Measurements from ENCODE around the gene ASCL4. TPM values are rescaled to one million over a fixed set of nuclear protein-coding genes. Genes with fewer than 3 reads are reported as not detected.

The ASCL4 gene
- not detected for total RNA-seq

GRCh38 chr12:107774349-107775029 lies at the start of gene ASCL4:
TSS of gene ASCL4 (plus strand) at chr12:107774704. CDS start at chr12:107775219, 515 bp downstream.

DNA sequence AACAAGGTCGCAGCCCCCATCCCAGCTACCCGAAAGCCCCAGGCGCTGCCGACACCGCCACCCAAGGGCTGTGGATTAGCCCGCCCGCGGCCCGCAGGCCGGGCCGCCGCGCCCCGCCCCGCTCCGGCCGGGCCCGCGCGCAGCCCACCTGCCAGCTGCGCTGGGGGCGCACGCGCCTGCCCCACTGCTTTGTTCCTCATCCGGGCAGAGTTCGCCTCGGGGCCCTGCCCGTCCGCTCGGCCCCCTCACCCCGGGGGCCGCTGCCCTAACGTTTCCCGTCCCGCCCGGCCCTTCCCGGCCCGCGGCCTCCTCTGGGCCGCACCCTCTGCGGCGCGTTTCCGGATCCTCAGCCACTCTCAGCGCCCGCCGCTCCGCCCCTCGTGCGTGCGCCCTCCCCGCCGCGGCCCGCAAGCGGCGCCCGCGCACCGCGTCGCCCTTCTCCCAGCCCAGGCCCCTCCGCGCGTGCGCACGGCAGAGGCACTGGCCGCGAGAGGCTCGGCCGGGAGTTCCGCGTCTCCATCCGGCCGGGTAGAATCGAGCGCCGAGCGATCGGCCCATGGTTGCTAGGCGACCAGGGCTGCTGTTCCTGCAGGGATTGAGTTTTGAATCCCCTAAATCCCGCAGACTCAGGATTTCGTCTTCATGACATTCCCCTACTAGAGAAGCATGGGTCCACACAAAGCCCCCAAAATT lies 13.5 kb upstream of the ASCL4 start, which contains the start of gene PRDM4:
Gene PRDM4 (minus strand): TSS at position 329 of the 693 bp plus-strand sequence. CDS start 622 bp downstream, outside the sequence.

Other genes starting within 250 kb of the ASCL4 start
- gene PWP1, start 88.9 kb upstream of the ASCL4 start, total RNA-seq, result 10 to 100 TPM; 35.7 to 41.5 TPM
- 10 to 100 TPM; 22.5 to 24.2 TPM for gene PRDM4, start 13.6 kb upstream of the ASCL4 start, total RNA-seq